Right forelimb (tissue), 1 donor: ENCODE measurements around the gene ADGRF5.

Experiments
- DNase-seq: peaks from one replicate; pipeline ENCODE4 v3.0.0-alpha.2; 2018

Gene ADGRF5

DNA sequence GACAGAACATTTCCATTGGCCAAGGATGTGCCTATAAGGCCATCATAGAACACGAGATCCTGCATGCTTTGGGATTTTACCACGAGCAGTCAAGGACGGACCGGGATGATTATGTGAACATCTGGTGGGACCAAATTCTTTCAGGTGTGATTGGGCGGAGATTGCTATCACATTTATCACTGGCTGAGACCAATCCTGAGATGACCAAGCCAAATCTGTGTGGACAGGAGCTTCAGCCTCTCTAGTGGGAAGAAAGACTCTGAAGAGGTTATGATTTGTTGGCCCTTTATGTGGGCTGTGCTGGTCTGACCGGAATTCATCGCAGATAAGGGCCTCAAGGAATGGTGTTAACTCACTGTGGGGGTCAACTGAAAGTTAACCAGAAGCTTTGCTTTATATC, 102.2 kb downstream of the ADGRF5 start:
- no peak for DNase-seq

DNA sequence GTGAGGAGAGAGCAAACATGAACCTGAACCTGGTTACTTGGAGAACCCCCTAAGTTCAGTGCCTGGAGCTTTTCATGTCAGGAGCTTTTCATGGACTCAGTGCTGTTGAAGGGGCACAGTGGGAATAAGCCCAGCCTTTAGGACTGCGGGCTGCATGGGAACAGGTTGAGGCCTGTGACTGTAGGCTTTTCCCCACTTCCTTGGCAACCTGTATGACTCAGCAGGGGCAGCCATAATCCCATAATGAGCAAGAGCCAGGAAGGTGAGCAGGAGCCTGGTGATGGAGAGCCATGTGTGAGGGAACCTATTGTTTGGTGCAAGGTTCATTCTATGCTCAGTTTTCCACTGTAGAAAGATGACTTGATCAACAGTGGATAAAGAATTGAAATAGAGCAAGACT, 105.1 kb downstream of the ADGRF5 start:
- DNase-seq, result no peak

DNA sequence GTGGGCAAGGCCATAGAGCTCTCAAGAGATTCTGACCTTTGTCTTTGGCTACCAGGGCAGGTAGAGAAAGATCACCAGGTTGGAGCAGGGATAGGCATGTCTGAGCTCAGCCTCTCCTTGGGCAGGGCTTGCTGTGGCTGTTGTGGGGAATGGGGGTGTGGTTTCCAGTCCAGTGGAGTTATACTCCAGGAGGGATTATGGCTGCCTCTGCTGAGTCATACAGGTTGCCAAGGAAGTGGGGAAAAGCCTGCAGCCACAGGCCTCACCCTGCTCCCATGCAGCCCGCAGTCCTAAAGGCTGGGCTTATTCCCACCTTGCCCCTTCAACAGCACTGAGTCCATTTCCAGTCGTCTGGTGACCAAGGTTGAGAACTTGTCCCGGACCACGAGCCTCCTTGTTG, 106.6 kb downstream of the ADGRF5 start:
- no peak for DNase-seq

DNA sequence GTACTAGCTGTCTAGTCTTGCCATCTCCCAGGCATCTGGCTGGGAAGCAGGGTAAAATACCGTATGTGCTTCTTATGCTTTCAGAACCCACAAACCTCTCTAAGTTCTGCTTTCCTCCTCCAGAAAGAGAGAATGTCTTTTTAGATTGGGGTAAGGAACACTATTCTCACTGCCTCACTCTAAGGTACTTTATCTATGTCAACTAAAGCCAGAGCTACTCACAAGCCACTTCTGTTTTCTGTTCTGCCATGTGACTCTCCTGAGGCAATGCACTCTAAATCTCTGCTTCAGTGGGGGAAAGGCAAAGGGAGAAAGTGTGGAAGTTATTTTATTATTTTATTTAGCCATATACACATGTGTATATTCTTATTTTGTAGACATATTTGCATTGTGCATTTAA, 112.9 kb downstream of the ADGRF5 start:
- DNase-seq, result no peak
